ENCODE results near the gene GLYATL3. TPM values are rescaled to one million over a fixed set of nuclear protein-coding genes. Genes with fewer than 3 reads are reported as not detected.

The GLYATL3 gene
- total RNA-seq, 2 experiments from 2014 or later, result not detected

DNA sequence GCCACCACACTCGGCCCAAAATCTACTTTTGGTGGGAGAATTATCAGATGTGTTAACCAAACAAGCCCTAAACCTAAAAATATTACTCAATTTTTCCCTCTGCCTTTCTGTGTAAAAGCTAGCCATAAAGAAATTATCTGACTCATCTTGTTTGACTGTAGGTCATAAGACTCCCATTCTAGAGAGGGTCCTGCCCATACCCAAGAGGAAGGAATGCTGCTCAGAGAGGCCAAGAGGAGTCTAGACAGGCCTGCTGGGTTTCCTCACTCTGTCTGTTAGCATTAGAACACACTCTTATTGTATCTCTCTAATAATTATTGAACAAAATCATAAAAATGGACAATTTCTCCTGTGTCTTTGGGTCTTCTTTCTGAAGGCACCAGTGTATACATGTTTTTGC, 76.9 kb downstream of the GLYATL3 start:
- H3K27me3 Mint-ChIP-seq, result peaks cover 1% of the 10 kb centered on the region

More for the DNA sequence above, 76.9 kb downstream of the GLYATL3 start:
- ChIA-PET POLR2A (no interaction called here), CTCF (no interaction called here)
- Mint-ChIP-seq H3K4me3 (no peak overlapping the region), H3K36me3 (ENCODE audit: low read depth) (no peaks in the 10 kb centered on the region), H3K27ac (no peak overlapping the region), H3K4me1 (ENCODE audit: low read depth) (no peaks in the 10 kb centered on the region), H3K9me3 (no peaks in the 10 kb centered on the region)
- intact Hi-C loops (cut with micrococcal nuclease), result no loop called here
- ATAC-seq, result no peak
- no peak for DNase-seq
- TF ChIP-seq, protein P1, sequence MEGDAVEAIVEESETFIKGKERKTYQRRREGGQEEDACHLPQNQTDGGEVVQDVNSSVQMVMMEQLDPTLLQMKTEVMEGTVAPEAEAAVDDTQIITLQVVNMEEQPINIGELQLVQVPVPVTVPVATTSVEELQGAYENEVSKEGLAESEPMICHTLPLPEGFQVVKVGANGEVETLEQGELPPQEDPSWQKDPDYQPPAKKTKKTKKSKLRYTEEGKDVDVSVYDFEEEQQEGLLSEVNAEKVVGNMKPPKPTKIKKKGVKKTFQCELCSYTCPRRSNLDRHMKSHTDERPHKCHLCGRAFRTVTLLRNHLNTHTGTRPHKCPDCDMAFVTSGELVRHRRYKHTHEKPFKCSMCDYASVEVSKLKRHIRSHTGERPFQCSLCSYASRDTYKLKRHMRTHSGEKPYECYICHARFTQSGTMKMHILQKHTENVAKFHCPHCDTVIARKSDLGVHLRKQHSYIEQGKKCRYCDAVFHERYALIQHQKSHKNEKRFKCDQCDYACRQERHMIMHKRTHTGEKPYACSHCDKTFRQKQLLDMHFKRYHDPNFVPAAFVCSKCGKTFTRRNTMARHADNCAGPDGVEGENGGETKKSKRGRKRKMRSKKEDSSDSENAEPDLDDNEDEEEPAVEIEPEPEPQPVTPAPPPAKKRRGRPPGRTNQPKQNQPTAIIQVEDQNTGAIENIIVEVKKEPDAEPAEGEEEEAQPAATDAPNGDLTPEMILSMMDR (IDR thresholded peaks at IDR 0.05), result no peak

Other genes starting within 250 kb of the GLYATL3 start
- 10 to 100 TPM; 11.1 to 11.9 TPM for gene MMUT, start 36.7 kb upstream of the GLYATL3 start, total RNA-seq
- 10 to 100 TPM; 14.6 to 17.5 TPM for gene CENPQ, start 36.6 kb upstream of the GLYATL3 start, total RNA-seq
- under 1 TPM; 0.43 to 0.87 TPM for gene C6orf141, start 50.7 kb downstream of the GLYATL3 start, total RNA-seq
- not detected for gene RHAG, start 136.9 kb downstream of the GLYATL3 start, total RNA-seq
- not detected for gene CRISP2, start 213.6 kb downstream of the GLYATL3 start, total RNA-seq
- gene CRISP3, start 244.5 kb downstream of the GLYATL3 start, total RNA-seq, result not detected